CD14-positive monocyte (primary cell): ENCODE results near the gene BLCAP. TPM values are rescaled to one million over a fixed set of nuclear protein-coding genes. Genes with fewer than 3 reads are reported as not detected.

Experiments used
- DNase-seq, 3 donors: peaks; one replicate each; pipeline ENCODE4 v3.0.0-alpha.2; 2011 to 2022
- H2AFZ ChIP-seq: 2 replicates; pipeline ENCODE4 v1.6.0; 2012; ENCODE audit warnings: mild to moderate bottlenecking, low read depth, low read length, inconsistent platforms; ENCODE audit not compliant: insufficient read depth, poor library complexity, severe bottlenecking
- H3K27ac ChIP-seq, 2 donors: 1 replicate in 1 of 2; 2 replicates in 1 of 2; pipeline ENCODE4 v1.5.1; 2012 to 2013; ENCODE audit warnings: low read length in 2 of 2, control low read depth in 1 of 2, inconsistent platforms in 1 of 2, low read depth in 1 of 2, mild to moderate bottlenecking in 1 of 2
- H3K27me3 ChIP-seq, 2 donors: one replicate each; pipeline versions ENCODE4 v1.6.0 to v1.6.1; 2011 to 2013; ENCODE audit warnings: low read length in 2 of 2; ENCODE audit not compliant: control insufficient read depth in 2 of 2, insufficient read depth in 2 of 2
- H3K36me3 ChIP-seq, 2 donors: replicated peaks in 1 of 2; 1 replicate in 1 of 2; 2 replicates in 1 of 2; pipeline versions ENCODE4 v1.5.1 to v1.6.1; 2012 to 2013; ENCODE audit warnings: low read length in 2 of 2, control low read depth in 1 of 2, inconsistent platforms in 1 of 2, mild to moderate bottlenecking in 1 of 2; ENCODE audit not compliant: insufficient read depth in 2 of 2, control insufficient read depth in 1 of 2
- H3K4me1 ChIP-seq, 2 donors: 1 replicate in 1 of 2; 2 replicates in 1 of 2; pipeline versions ENCODE4 v1.5.1 to v1.6.1; 2012 to 2013; ENCODE audit warnings: low read length in 2 of 2, control low read depth in 1 of 2, inconsistent platforms in 1 of 2, mild to moderate bottlenecking in 1 of 2, moderate library complexity in 1 of 2; ENCODE audit not compliant: insufficient read depth in 2 of 2, control insufficient read depth in 1 of 2
- H3K4me2 ChIP-seq: replicated peaks from 2 replicates; pipeline ENCODE3; 2012; ENCODE audit warnings: low read length, moderate library complexity, mild to moderate bottlenecking; ENCODE audit not compliant: poor library complexity, severe bottlenecking; ENCODE audit errors: extremely low read depth
- H3K4me3 ChIP-seq, 3 experiments: fragments of 200-600 bp in 1 of 3; sonication (generic) in 1 of 3; replicated peaks in 1 of 3; 1 replicate in 2 of 3; 2 replicates in 1 of 3; pipeline ENCODE4 v1.5.1; 2011 to 2013; ENCODE audit warnings: low read length in 3 of 3, mild to moderate bottlenecking in 3 of 3, control low read depth in 2 of 3, low read depth in 2 of 3, inconsistent platforms in 1 of 3, moderate library complexity in 1 of 3
- H3K79me2 ChIP-seq: 2 replicates; pipeline ENCODE4 v1.6.0; 2012; ENCODE audit warnings: mild to moderate bottlenecking, control low read depth, inconsistent platforms, low read length, moderate library complexity; ENCODE audit not compliant: insufficient read depth
- H3K9ac ChIP-seq: 2 replicates; pipeline ENCODE4 v1.6.0; 2017; ENCODE audit warnings: low read length, mild to moderate bottlenecking; ENCODE audit not compliant: insufficient read depth, poor library complexity, severe bottlenecking
- H3K9me3 ChIP-seq, 2 donors: replicated peaks in 1 of 2; 1 replicate in 1 of 2; 2 replicates in 1 of 2; pipeline versions ENCODE4 v1.5.1 to v1.6.1; 2012 to 2013; ENCODE audit warnings: low read length in 2 of 2, control low read depth in 1 of 2; ENCODE audit not compliant: control insufficient read depth in 1 of 2, insufficient read depth in 1 of 2
- H4K20me1 ChIP-seq: 2 replicates; pipeline ENCODE4 v1.6.0; 2012; ENCODE audit warnings: mild to moderate bottlenecking, low read length, control low read depth, moderate library complexity; ENCODE audit not compliant: insufficient read depth
- H3K27ac Mint-ChIP-seq, 7 donors: one replicate each; pipeline ENCODE4 v1.8.0; 2020; ENCODE audit warnings: mild to moderate bottlenecking in 7 of 7, mixed read lengths in 7 of 7, moderate library complexity in 6 of 7, inconsistent platforms in 2 of 7
- H3K27me3 Mint-ChIP-seq, 3 donors: one replicate each; pipeline ENCODE4 v1.8.0; 2021 to 2022; ENCODE audit warnings: low read depth in 3 of 3, mild to moderate bottlenecking in 3 of 3, mixed read lengths in 3 of 3, moderate library complexity in 3 of 3, inconsistent platforms in 1 of 3
- H3K36me3 Mint-ChIP-seq, 2 donors: one replicate each; pipeline ENCODE4 v1.8.0; 2020; ENCODE audit warnings: mixed read lengths in 2 of 2, inconsistent platforms in 1 of 2, mild to moderate bottlenecking in 1 of 2
- H3K4me1 Mint-ChIP-seq: one replicate; pipeline ENCODE4 v1.8.0; 2020; ENCODE audit warnings: mild to moderate bottlenecking, mixed read lengths
- H3K4me3 Mint-ChIP-seq, 2 donors: one replicate each; pipeline ENCODE4 v1.8.0; 2020; ENCODE audit warnings: mild to moderate bottlenecking in 2 of 2, mixed read lengths in 2 of 2, moderate library complexity in 1 of 2
- H3K9me3 Mint-ChIP-seq, 7 donors: one replicate each; pipeline ENCODE4 v1.8.0; 2020 to 2022; ENCODE audit warnings: mixed read lengths in 7 of 7, mild to moderate bottlenecking in 6 of 7, moderate library complexity in 6 of 7, inconsistent platforms in 2 of 7
- WGBS: methylation state at CpG from one replicate; pipeline ENCODE4 v1.1.5; 2013; ENCODE audit warnings: missing lambda C conversion rate; ENCODE audit not compliant: insufficient coverage; 5-methylcytosine and 5-hydroxymethylcytosine counted together
- intact Hi-C, 2 donors: fragments of 100-400 bp; cut with micrococcal nuclease; formaldehyde crosslinking; loops; one replicate each; pipeline versions ENCODE4 v1.15.0 to v1.15.1; 2023
- polyA plus RNA-seq, 3 donors: library from polyadenylated mRNA; depleted of rRNA in 1 of 3; unstranded in 2 of 3; stranded (reverse) in 1 of 3; fragments of 300-500 nt in 2 of 3; fragments of >200 nt in 1 of 3; fragmentation: Illumina TruSeq in 2 of 3; gene quantifications; 1 replicate in 2 of 3; 2 replicates in 1 of 3; pipeline ENCODE4 v1.2.3, GENCODE V29; 2012 to 2021
- TF ChIP-seq, protein P1 (sequence below): fragments of 200-600 bp; IDR thresholded peaks from one replicate; pipeline ENCODE4 v1.8.0; 2022; ENCODE audit warnings: antibody characterized with exemption, mild to moderate bottlenecking

The BLCAP gene
- polyA plus RNA-seq, 3 donors = 45.3 to 54.5 (median 53.3) TPM

DNA sequence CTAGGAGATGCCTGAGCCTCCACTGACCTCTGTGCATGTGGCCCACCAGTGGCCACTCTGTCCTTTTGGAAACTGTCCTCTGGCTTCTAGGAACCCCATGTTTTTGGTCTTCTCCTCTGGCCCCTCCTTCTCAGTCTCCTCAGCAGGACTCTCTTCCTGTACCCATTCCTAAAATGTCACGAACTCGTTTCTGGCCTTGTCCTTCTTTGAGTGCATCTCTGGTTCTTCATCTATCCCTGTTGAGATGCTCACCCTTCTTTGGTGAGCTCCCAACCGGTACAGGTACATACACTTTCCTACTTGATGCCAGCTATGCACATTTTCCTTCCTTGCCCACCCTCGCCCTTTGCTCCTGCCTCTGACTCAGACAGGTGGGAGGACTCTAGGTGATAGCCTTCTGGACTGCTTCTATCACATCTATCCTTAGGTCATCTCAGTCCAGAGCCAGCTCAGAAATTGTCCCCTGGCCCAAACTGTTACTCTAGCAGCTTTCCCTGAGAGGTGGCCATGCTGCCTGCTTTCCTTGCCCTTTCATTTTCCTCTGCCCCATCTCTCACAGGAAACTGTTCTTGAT, 21.4 kb downstream of the BLCAP start:
- H2AFZ ChIP-seq = no peak overlapping the region
- WGBS = 96% methylated on average over 4 of the region's 4 CpGs
- H3K36me3 ChIP-seq = peaks cover 13 to 34% of the 10 kb centered on the region in 2 donors
- H4K20me1 ChIP-seq = peaks cover 80% of the 10 kb centered on the region
- TF ChIP-seq, protein P1, sequence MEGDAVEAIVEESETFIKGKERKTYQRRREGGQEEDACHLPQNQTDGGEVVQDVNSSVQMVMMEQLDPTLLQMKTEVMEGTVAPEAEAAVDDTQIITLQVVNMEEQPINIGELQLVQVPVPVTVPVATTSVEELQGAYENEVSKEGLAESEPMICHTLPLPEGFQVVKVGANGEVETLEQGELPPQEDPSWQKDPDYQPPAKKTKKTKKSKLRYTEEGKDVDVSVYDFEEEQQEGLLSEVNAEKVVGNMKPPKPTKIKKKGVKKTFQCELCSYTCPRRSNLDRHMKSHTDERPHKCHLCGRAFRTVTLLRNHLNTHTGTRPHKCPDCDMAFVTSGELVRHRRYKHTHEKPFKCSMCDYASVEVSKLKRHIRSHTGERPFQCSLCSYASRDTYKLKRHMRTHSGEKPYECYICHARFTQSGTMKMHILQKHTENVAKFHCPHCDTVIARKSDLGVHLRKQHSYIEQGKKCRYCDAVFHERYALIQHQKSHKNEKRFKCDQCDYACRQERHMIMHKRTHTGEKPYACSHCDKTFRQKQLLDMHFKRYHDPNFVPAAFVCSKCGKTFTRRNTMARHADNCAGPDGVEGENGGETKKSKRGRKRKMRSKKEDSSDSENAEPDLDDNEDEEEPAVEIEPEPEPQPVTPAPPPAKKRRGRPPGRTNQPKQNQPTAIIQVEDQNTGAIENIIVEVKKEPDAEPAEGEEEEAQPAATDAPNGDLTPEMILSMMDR = no peak
- intact Hi-C loops = no loop called here
- Mint-ChIP-seq H3K4me3 (no peak overlapping the region), H3K4me1 (no peaks in the 10 kb centered on the region), H3K9me3 (no peaks in the 10 kb centered on the region), H3K27ac (no peak overlapping the region), H3K36me3 (peaks cover 12 to 21% of the 10 kb centered on the region in 2 donors), H3K27me3 (no peaks in the 10 kb centered on the region)
- H3K9me3 ChIP-seq = no peaks in the 10 kb centered on the region
- H3K27me3 ChIP-seq = no peaks in the 10 kb centered on the region
- no peaks in the 10 kb centered on the region for H3K79me2 ChIP-seq
- H3K9ac ChIP-seq = no peak overlapping the region
- H3K4me3 ChIP-seq = no peak overlapping the region
- DNase-seq = no peak
- no peak overlapping the region for H3K27ac ChIP-seq
- no peaks in the 10 kb centered on the region for H3K4me1 ChIP-seq
- no peak overlapping the region for H3K4me2 ChIP-seq

DNA sequence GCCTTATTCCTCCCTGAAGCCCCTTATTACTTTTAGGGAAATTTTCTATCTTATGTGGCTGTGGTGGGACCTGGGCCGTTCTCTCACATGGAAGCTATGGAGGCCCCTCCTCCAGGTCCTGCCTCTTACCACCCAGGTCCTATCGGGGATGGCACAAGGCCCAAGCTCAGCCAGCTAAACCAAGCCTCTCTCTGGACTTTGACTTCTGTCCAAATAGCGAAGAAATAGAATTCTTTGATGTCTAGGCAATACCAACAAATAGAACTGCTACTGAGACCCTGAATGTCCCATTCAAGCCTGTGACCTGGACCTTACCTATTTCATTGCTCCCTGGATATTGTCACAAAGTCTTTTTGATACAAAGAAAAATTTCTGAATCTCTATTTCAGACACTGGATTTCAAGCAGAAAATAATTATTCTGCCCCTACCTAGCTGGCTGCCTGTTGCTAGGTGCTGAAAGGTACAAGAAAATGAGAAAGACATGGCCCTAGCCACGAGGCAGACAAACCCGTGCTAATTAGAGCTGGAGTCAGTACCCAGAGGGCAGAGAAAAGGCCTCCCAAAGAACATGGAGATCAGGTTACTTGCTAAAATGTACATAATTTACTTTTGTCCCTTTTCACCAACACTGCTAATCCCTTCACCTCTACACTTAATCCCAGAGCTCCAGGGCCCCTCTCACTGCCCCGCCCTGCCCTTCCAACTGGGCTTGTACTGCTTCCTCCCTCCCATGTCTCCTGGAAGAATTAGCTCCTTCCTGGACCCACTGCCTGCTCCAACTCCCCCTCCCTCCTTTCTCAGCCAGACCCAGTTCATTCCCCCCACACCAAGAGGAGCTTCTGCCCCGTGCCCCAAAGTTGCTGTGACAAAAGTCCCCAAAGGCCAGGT, 22.2 kb downstream of the BLCAP start:
- Histone ChIP-seq H3K4me3 (no peak overlapping the region), H3K27me3 (no peaks in the 10 kb centered on the region), H3K79me2 (no peaks in the 10 kb centered on the region), H3K36me3 (peaks cover 6 to 26% of the 10 kb centered on the region in 2 donors), H2AFZ (no peak overlapping the region), H3K4me2 (no peak overlapping the region), H3K27ac (no peak overlapping the region), H4K20me1 (peaks cover 73% of the 10 kb centered on the region), H3K4me1 (no peaks in the 10 kb centered on the region), H3K9ac (no peak overlapping the region), H3K9me3 (no peaks in the 10 kb centered on the region)
- TF ChIP-seq, protein P1 = no peak
- no peaks in the 10 kb centered on the region for H3K9me3 Mint-ChIP-seq
- no peak for DNase-seq
- H3K27ac Mint-ChIP-seq = peak overlapping the region in 1 of 7 donors; percentile 28
- H3K36me3 Mint-ChIP-seq = peaks cover 5 to 14% of the 10 kb centered on the region in 2 donors
- WGBS = 97% methylated on average over 5 of the region's 7 CpGs
- no peaks in the 10 kb centered on the region for H3K27me3 Mint-ChIP-seq
- intact Hi-C loops = no loop called here
- no peak overlapping the region for H3K4me3 Mint-ChIP-seq
- no peaks in the 10 kb centered on the region for H3K4me1 Mint-ChIP-seq
